HG03039 (cell line): ENCODE data around the gene PADI2.

Experiments used
- ATAC-seq: cut with Tn5 transposase; IDR thresholded peaks from one replicate; pipeline ENCODE4 v1.9.1; 2021; ENCODE audit warnings: mild to moderate bottlenecking, moderate library complexity; ENCODE audit not compliant: unreplicated experiment

PADI2 gene

DNA sequence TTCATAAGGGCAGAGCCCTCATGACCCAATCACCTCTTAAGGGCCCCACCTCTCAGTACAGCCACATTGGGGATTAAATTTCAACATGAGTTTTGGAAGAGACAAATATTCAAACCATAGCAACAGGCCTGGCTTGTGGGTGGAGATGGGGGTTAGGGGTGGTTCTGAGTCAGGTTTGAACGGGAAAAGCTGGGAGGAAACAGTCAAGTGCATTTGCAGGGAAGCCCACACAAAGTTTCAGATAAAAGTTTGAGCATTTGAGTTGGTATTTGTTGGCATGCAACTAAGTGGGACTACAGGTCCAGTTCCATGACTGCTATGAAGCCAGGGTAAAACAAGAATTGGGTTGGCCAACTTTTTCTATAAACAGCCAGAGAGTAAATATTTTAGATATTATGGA, 21.0 kb upstream of the PADI2 start:
- no peak for ATAC-seq

DNA sequence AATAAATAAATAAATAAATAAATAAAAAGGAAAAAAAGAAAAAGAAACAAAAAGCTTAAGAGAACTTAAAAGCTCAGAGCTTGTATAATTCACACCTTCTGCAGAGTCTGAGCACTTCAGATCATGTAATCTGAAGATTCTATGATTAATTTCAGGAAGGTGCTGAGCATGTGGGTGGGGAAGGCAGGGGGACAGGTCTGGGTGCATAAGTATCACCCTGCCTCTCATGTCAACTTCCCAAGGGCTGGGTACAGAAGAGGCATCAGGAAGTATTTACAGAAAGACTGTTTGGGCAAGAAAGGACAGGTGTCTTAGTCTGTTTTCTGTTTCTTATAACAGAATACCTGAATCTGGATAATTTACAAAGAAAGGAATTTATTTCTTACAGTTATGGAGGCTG, 20.4 kb upstream of the PADI2 start:
- no peak for ATAC-seq

DNA sequence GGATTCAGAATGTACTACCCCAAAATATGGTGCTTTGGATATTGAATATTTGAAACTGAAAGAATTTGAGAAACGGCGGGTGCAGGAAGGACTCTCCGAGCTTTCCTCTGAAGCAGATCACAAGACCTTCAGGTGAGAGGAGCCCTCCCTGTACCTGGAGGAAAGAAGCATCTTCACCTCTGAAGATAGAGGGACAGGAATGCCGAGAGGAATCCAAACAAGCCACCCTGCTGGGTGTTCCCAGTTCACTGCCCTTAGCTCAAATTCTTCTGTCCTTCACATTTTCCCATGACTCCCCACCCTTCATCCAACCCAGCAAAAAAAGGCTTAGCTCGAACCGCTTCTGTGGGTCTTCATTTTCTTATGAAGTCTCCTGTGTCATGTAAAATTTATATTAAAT, 18.2 kb upstream of the PADI2 start:
- no peak for ATAC-seq

DNA sequence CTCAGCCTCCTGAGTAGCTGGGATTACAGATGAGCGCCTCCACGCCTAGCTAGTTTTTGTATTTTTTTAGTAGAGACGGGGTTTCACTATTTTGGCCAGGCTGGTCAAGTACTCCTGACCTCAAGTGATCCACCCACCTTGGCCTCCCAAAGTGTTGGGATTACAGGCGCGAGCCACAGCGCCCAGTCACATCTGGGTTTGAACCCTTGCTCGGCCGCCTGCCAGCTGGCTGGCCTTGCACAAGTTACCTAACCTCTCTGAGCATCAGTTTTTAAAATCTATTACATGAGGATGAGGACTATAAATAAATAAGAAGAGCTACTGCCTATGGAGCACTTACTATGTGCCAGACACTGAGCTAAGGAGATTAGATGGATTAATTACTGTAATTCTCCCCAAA, 17.7 kb upstream of the PADI2 start:
- ATAC-seq, result no peak

DNA sequence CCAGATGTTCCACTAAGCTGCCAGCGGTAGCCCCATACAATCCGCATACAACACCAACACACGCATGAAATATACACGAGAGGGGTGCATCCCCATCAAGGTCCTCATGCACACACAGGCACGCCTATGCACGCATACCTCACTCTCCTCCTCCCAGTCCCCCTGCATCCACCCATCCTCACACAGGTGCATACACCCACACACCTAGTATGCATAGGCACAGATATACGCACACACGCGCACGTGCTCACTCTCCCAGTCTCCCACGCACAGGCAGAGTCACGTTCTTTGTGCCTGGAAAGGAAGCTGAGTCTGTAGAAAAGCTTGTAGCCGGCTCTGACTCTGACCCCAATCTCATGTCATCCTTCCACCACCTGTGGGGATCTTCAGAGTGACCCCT, 16.9 kb upstream of the PADI2 start:
- no peak for ATAC-seq

DNA sequence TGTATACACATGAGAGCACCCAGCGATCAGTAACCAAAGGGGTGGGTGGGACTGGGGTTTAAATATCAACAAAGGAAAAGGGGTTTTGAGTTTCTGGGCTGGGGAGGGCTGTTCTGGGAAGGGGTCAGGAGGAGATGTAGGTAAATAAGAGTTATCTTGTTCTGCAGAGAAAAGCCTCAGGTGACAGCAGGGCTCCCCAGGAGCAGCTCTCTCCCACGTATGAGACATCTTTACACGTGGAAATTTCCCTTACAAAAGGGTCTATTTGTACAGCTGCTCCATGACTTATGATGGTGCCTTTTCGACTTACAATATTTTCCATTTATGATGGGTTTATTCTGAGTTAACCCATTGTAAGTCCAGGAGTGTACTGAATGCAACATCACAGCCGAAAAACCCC, 16.3 kb upstream of the PADI2 start:
- ATAC-seq, result no peak

DNA sequence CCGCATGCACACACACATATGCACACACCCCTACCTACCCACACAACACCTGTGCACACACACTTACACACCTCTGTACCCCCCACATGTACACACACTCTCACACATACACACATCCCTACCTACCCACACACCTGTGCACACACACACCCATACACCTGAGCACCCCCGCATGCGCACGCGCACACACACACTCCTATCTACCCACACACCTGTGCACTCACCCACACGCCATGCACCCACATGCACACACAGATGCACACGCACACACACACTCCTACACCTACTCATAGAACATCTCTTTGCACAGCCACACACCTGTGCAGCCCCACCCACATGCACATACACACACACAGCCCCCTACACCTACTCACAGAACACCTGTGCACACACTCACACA, 15.5 kb upstream of the PADI2 start:
- ATAC-seq, result no peak

DNA sequence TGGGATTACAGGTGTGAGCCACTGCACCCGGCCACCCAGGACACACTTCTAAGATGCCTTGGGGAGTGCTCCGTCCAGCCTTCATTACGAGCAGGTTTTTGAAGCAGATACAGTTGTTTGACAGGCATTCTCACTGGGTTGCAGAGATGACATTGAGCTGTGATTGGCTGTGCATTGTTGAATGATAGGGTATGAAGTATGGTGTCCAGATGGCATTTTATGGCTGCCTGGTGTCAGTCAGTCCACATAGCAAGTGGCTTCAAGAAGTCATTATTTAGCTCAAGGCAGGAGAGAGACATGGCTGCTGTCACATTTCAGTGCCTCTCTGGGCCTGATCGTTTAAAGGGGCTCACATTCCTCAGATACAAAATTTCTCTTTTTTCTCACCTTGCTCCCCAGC, 14.8 kb upstream of the PADI2 start:
- no peak for ATAC-seq

DNA sequence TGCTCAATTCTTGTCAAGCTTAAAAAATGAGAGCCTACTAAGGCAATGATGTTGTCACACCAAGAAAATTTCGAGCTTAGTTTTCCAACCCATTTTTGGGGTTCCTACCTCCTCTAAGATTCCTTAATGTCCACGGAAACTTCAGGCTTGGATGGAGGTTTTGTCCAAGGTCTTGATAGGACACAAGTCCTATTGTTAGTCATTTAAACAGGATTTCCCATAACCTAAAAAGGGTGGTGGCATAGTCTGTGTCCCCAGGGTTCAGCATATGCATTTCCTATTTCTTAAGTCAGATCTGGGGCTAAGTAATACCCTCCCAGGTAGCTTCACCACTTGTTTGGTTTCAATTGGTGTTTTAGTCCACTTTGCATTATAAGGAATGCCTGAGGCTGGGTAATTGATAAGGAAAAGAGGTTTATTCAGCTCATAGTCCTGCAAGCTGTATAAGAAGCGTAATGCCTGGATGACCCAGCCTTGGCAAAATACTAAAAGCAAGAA, 10.9 kb upstream of the PADI2 start:
- ATAC-seq, result no peak

DNA sequence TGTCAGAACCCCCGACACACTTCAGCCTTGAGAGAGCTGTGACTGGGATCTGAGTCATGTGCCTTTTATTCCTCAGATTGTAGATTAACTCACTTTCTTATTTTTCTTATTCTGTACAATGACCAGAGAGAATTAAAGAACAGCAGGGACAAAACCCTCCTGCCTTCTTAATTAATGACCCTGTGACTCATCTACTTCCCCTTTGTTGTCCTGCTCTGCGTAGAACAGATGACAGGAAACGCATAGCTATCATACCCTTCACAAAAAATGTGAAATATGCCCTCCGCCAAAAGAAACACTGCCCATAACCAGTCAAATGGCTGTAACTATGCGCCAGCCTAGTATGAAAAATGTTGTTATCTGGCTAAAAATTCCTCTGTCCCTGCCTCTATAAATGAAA, 9.1 kb upstream of the PADI2 start:
- no peak for ATAC-seq

DNA sequence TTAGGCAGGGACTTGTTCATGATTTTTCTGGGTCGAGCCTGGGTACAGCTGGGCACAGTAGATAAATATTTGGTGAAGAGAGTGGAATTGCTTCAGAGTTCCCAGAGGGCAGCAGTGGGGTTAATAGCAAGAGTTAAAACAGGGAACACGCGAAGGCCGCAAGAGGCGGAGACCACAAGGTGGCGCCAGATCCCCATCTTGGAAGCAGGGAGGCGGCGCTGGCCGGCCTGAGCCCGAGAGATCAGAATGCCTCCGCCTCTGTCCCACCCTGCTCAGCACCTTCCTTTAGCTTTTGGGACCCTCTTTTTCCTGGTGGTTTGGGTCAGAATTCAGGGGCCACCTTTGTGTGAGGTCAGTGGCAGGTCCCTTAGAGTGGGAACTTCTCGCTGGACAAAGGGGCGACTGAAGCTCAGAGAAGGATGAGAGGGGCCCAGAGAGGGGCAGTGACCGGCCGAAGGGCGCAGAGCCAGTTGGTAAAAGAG, 6.5 kb upstream of the PADI2 start:
- no peak for ATAC-seq

DNA sequence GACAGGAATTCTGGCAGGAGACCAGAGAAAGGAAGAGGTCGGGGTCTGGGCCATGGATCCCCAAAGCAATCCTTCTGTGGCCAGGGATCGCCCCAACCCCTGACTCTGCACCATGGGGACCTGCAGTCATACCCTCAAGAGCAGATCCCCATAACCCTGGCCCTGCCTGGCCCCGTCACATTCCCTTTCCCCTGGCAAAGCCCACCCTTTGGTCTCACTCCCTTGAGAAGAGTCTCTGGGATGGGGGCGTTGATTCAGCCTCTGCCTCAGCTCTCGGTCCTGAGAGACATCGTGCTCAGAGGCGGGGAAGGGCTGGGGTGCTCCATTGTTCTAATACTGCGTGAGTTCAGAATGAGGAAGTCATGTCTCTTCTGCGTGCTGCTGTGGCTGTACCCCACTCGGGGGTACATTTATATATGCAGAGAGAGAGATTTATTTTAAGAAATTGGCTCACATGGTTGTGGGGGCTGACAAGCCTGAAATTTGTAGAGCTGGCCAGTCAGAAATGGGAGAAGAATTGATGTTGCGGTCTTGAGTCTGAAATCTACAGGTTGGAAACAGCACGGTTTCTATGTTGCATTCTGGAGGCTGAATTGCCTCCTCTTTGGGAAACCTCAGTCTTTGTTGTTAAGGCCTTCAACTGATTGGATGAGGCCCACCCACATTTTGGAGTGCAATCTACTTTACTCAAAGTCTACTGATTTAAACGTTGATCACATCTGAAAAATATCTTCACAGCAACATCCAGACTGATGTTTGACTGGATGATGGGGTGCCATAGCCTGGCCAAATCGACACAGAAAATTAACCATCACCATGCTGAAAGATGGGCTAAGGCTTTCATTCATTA, 4.2 kb upstream of the PADI2 start:
- ATAC-seq, result no peak

DNA sequence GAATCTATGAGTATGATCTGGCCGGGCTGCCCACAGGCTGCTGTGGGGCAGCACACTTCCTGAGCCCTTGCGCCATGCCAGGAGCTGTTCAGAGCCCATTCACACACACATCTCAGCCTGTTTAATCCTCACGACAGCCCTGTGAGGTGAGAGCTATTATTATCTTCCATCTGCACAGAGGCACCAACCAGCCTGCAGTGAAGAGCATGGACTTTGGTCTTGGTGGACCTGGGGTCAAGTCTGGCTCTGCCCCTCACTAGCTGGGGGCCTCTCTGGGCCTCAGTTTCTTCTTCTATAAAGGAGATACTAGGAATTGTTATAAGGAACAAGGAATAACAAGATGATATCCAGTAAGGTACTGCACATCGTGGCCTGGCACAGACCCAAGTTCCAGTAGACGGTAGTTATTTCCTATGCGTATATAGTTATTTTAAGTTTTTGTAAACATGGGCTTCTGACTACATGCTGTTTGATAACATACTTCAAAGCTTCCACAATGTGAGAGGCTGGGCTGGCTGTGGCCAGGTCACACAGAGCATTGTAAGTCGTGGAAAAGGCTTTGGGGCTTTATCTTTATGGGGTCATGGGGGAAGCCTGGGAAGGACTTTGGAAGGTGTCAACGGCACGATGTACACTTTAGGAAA, 3.4 kb upstream of the PADI2 start:
- no peak for ATAC-seq

DNA sequence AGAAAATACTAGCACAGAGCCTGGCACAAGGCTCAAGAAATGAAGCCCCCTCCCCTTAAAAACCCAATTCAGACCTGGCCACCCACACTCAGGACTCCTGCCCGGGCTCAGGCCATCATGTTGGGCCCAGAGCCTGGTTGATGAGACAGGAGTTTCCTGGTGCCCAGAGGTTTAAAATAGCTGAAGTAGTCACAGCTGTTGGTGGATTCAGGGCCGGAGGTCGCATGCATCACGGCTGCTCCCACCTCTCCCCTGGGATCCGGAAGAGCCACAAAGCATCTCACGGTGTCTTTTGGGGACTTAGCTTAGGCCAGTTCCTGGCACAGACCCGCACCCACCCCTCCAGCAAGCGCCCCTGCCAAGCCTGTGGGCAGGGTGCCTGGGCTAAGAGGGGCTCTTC, 2.6 kb upstream of the PADI2 start:
- ATAC-seq, result no peak

DNA sequence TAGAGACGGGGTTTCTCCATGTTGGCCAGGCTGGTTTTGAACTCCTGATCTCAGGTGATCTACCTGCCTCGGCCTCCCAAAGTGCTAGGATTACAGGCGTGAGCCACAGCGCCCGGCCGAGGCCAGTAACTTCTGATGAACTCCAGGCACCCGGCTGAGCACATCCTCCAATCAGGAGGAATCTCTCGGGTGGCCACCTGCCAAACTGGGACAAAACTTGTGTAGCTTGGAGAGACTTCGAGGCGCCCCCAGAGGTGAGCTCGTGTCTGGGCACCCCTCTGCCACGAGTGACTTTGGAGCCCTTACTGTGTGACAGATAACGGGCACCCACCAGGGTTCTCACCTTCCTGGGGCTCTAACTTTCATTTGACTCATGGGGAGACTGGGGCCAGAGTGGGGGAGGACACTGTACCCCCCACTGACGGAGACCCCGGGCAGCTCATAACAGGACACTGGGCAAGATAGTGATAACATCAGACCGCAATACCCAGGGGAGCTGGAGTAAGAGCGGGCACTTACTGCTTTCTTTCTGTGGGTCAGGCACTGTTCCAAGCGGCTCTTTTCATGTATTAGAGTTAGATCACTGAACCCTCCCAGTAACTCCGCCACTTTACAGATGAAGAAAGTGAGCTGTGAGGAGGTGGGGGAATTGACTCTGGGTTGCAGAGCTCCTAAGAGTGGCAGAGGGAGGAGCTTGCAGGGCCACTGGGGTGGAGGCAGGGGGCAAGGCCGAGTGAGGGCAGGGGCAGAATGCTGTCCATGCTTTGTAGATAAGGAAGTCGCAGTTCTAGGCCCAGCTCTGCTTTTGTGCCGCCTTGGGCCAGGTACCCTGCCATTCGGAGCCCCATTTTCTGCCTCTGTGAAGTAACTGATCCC, 1.9 kb upstream of the PADI2 start:
- no peak for ATAC-seq

DNA sequence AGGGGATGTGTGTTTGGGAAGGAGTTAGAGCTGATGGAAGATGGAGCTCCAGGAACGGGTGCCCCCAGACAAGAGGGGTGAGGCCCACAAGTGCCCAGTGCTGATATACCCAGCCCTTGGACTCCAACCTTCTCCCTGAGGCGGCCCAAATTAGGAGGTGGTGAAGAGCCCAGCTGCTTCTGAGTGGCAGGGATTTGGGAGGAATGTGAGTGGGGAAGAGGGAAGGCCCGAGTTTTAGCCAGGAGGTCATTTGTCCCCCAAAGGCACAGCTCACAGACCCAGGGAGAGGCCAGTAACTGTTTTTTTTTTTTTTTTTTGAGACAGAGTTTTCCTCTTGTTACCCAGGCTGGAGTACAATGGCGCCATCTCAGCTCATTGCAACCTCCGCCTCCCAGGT, 1.2 kb upstream of the PADI2 start:
- ATAC-seq, result no peak

DNA sequence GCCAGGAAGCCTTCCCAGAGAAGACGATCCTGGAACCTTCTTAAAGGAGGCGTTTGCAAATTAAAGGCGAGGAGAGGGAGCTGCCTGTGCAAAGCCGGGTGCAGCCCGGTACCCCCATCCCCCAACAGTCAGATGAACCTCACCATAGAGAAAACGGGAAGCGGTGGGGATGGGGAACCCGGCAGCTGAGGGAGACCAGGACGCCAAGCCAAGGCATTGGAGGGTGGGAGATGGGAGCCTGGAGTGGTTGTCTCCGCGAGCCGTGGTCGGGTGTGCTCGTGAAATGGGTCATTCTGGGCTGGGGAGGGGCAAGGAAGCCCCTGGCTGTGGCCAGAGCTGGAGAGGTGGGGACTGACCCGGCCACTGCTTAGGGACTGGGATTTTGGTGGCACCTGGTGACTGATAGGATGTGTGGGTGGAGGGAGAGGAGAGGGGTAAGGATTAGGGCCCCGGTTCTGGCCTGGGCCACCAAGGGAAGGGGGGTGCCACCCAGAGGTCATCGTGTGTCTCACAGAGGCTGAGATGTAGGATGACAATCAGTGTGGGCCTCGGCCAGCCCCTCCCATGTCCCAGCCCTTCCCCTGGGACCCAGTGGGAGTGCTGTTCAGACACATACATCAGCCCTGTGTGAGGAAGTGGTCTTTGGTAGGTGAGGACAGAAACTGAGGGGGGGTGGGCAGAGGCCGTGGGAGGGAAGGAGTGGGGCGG, 676 bp upstream of the PADI2 start:
- no peak for ATAC-seq

DNA sequence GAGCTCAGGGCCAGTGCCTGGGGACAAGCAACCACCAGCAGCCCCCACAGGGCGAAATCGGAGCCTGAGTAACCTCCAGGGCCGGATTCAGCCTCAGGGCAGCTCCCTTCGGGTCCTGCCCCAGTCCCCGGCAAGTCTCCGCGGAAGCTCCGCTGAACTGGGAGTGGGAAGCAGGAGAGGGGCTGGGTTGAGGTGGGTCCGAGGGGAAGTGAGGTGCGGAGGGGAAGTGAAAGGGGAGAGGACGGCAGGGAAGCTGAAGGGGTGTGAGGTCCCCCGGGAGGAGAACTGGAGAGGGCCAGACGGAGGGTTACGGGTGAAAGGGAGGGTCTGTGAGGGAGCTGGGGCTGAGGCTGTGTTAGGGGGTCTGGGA, 560 bp downstream of the PADI2 start:
- ATAC-seq, result no peak

DNA sequence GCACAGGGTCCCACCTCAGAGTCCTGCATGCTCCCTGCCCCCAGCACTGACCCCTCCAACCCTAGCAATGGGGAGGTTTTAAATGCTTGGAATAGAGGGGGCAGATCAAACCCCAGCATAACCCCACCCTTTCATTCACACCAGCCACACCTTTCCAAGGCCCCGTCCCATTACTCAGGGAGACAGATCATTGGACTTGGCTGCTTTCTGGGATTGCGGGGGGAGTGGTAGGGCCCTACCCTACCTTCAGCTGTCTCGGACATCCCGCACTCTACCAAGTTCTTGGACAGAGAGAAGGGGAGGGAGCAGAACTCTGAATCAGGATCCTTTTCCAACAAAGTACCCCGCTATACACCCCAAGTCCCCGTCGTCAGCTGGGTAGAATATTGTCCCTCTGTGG, 983 bp downstream of the PADI2 start:
- no peak for ATAC-seq

DNA sequence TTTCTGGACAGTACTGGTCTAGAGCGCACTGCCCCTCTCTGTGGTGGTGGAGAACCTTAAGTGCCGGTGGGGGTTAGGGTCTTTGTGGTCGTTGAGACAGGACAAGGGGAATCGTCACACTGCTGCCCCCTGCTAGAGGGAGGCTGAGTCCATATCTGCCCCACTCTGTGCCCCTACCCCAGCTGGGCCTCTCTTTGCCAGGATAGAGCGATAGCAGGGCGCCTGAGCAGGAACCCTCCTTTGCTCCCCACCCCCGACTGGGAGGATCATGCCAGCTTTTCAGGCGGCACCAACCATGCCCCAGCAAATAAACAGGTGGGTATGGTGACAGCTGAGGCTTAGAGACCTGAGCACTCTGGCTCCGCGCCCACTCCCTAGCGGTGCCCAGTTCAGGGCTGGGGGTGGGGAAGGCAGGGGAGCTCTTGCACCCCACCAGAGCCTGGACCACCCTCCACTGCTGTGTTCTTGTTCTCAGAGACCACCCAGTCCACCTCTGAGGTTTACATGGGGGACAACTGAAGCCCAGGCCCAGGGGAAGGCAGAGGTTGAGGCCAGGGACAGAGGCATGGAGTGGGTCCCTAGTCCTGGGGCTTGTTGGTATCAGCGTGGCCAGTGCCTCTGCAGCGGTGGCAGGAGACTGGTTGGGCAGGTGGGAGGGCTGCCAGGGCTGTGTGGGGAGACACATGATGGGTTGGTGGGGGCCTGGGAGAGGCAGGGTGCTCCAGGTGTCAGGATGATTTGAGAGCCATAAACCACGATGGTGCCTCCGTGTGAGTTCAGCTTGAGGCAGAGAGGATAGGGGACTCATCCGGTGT, 1.6 kb downstream of the PADI2 start:
- no peak for ATAC-seq
